Measurements from ENCODE around the gene NFKB1.

- TF ChIP-seq, protein P1, sequence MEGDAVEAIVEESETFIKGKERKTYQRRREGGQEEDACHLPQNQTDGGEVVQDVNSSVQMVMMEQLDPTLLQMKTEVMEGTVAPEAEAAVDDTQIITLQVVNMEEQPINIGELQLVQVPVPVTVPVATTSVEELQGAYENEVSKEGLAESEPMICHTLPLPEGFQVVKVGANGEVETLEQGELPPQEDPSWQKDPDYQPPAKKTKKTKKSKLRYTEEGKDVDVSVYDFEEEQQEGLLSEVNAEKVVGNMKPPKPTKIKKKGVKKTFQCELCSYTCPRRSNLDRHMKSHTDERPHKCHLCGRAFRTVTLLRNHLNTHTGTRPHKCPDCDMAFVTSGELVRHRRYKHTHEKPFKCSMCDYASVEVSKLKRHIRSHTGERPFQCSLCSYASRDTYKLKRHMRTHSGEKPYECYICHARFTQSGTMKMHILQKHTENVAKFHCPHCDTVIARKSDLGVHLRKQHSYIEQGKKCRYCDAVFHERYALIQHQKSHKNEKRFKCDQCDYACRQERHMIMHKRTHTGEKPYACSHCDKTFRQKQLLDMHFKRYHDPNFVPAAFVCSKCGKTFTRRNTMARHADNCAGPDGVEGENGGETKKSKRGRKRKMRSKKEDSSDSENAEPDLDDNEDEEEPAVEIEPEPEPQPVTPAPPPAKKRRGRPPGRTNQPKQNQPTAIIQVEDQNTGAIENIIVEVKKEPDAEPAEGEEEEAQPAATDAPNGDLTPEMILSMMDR (IDR thresholded peaks at IDR 0.05; ENCODE audit: low read depth, low read length), result no peak
- no peak for TF ChIP-seq EZH2phosphoT487 (IDR thresholded peaks at IDR 0.05; ENCODE audit: low read depth)
Observed at GRCh38 chr4:102563000-102563399, 61.8 kb downstream of the NFKB1 start.
